WTC11 (cell line): Measurements from ENCODE around the gene CDRT4. TPM values are rescaled to one million over a fixed set of nuclear protein-coding genes. Genes with fewer than 3 reads are reported as not detected.
"Not testable (repeated sequence)": the region's sequence is repeated elsewhere in the genome, so short reads cannot be mapped to it uniquely, and the experiment has no call there.

Source experiments
- ATAC-seq: fragments of 200-7000 bp; cut with Tn5 transposase; 2 replicates; pipeline ENCODE4 v1.10.0; 2021; ENCODE audit warnings: mild to moderate bottlenecking, moderate library complexity
- CTCF ChIA-PET: fragments of 300-600 bp; sonication (Branson Sonifier 250); formaldehyde crosslinking; loops from one replicate; lab custom pipeline; 2021; ENCODE audit warnings: antibody characterized with exemption; lab: Charles Lee
- POLR2A ChIA-PET: fragments of 350-600 bp; sonication (Branson Sonifier 250); formaldehyde crosslinking; loops from one replicate; lab custom pipeline; 2021; ENCODE audit warnings: antibody characterized with exemption; lab: Charles Lee
- DNase-seq: peaks from one replicate; pipeline ENCODE4 v3.0.0; 2021; ENCODE audit warnings: low spot score
- H3K27ac Mint-ChIP-seq: 2 replicates; pipeline ENCODE4 v1.8.0; 2021; ENCODE audit warnings: mixed read lengths
- H3K27me3 Mint-ChIP-seq: 2 replicates; pipeline ENCODE4 v1.8.0; 2021; ENCODE audit warnings: low read depth, mild to moderate bottlenecking, moderate library complexity, mixed read lengths
- H3K36me3 Mint-ChIP-seq: 2 replicates; pipeline ENCODE4 v1.8.0; 2021; ENCODE audit warnings: mixed read lengths
- H3K4me1 Mint-ChIP-seq: 2 replicates; pipeline ENCODE4 v1.8.0; 2022; ENCODE audit warnings: mixed read lengths
- H3K4me3 Mint-ChIP-seq: 2 replicates; pipeline ENCODE4 v1.8.0; 2021; ENCODE audit warnings: mild to moderate bottlenecking, moderate library complexity, mixed read lengths
- H3K9me3 Mint-ChIP-seq: 2 replicates; pipeline ENCODE4 v1.8.0; 2021; ENCODE audit warnings: mixed read lengths
- AFF4 ChIP-seq: sonication (generic); formaldehyde crosslinking; IDR thresholded peaks from 2 replicates; pipeline ENCODE4 v1.8.1; 2023; ENCODE audit warnings: mild to moderate bottlenecking, missing genetic modification reagents, borderline replicate concordance
- AR ChIP-seq: fragments of 250-450 bp; sonication (Bioruptor Pico); IDR thresholded peaks from 2 replicates; pipeline ENCODE4 v1.9.0; 2021; ENCODE audit warnings: mild to moderate bottlenecking
- ATF2 ChIP-seq: sonication (generic); formaldehyde crosslinking; IDR thresholded peaks from 2 replicates; pipeline ENCODE4 v1.8.1; 2022; ENCODE audit warnings: low read depth, missing genetic modification reagents, borderline replicate concordance
- CDX4 ChIP-seq: fragments of 250-450 bp; sonication (Bioruptor Pico); IDR thresholded peaks from 2 replicates; pipeline ENCODE4 v1.9.0; 2021; ENCODE audit warnings: moderate library complexity, mild to moderate bottlenecking, inconsistent platforms, borderline replicate concordance
- ESRRA ChIP-seq: sonication (generic); formaldehyde crosslinking; IDR thresholded peaks from 2 replicates; pipeline ENCODE4 v1.8.1; 2022; ENCODE audit warnings: mild to moderate bottlenecking, missing genetic modification reagents, borderline replicate concordance
- FOXP1 ChIP-seq: sonication (generic); formaldehyde crosslinking; IDR thresholded peaks from 2 replicates; pipeline ENCODE4 v1.8.0; 2022; ENCODE audit warnings: missing genetic modification reagents, mild to moderate bottlenecking, moderate library complexity, borderline replicate concordance
- JUN ChIP-seq: sonication (generic); formaldehyde crosslinking; IDR thresholded peaks from 2 replicates; pipeline ENCODE4 v1.8.0; 2023; ENCODE audit warnings: mild to moderate bottlenecking, missing genetic modification reagents
- NR1H2 ChIP-seq: sonication (generic); formaldehyde crosslinking; IDR thresholded peaks from 2 replicates; pipeline ENCODE4 v1.9.0; 2021; ENCODE audit warnings: mild to moderate bottlenecking, moderate library complexity, missing genetic modification reagents
- RELA ChIP-seq: sonication (generic); formaldehyde crosslinking; IDR thresholded peaks from 2 replicates; pipeline ENCODE4 v1.8.1; 2022; ENCODE audit warnings: missing genetic modification reagents, mild to moderate bottlenecking, borderline replicate concordance
- SMAD3 ChIP-seq: sonication (generic); formaldehyde crosslinking; IDR thresholded peaks from 2 replicates; pipeline ENCODE4 v1.8.0; 2022; ENCODE audit warnings: missing genetic modification reagents, mild to moderate bottlenecking, borderline replicate concordance
- TP53 ChIP-seq: sonication (generic); formaldehyde crosslinking; IDR thresholded peaks from 2 replicates; pipeline ENCODE4 v1.8.1; 2023; ENCODE audit warnings: mild to moderate bottlenecking, missing genetic modification reagents
- USF2 ChIP-seq: sonication (generic); formaldehyde crosslinking; IDR thresholded peaks from 2 replicates; pipeline ENCODE4 v1.8.1; 2023; ENCODE audit warnings: mild to moderate bottlenecking, missing genetic modification reagents, moderate library complexity
- total RNA-seq: library from RNA; stranded (reverse); gene quantifications from 3 replicates; pipeline ENCODE4 v1.2.3, GENCODE V29; 2021

The CDRT4 gene
- total RNA-seq, 1 experiment from 2014 or later, result 4.9 TPM

- TF ChIP-seq ATF2 (CRISPR knock-in tag), result no peak
- TF ChIP-seq NR1H2 (CRISPR knock-in tag), result no peak
- H3K27me3 Mint-ChIP-seq, result no peaks in the 10 kb centered on the region
- H3K36me3 Mint-ChIP-seq, result peaks cover 39% of the 10 kb centered on the region
- H3K4me3 Mint-ChIP-seq, result no peak overlapping the region
- DNase-seq, result no peak
- ATAC-seq, result no peak
- ChIA-PET POLR2A (no interaction called here), CTCF (no interaction called here)
- H3K9me3 Mint-ChIP-seq, result peaks cover 4% of the 10 kb centered on the region
- no peak overlapping the region for H3K27ac Mint-ChIP-seq
- H3K4me1 Mint-ChIP-seq, result peaks cover under 1% of the 10 kb centered on the region; the same call in 1 of the 2 replicates
Observed at GRCh38 chr17:15508466-15508865, 41.0 kb upstream of the CDRT4 start.

- Mint-ChIP-seq H3K4me1 (peaks cover 6% of the 10 kb centered on the region), H3K36me3 (peaks cover 39% of the 10 kb centered on the region), H3K27me3 (no peaks in the 10 kb centered on the region), H3K27ac (no peak overlapping the region), H3K4me3 (no peak overlapping the region), H3K9me3 (peaks cover 4% of the 10 kb centered on the region)
- ATAC-seq (no peak), DNase-seq (no peak)
- POLR2A ChIA-PET, result no interaction called here
- CTCF ChIA-PET, result no interaction called here
- TF ChIP-seq CDX4 (CRISPR knock-in tag), result no peak
- TF ChIP-seq RELA, result no peak
- TF ChIP-seq ESRRA (CRISPR knock-in tag), result no peak
- TF ChIP-seq AR (CRISPR knock-in tag), result no peak
- no peak for TF ChIP-seq USF2
- TF ChIP-seq JUN, result no peak
- no peak for TF ChIP-seq AFF4
- no peak for TF ChIP-seq FOXP1 (CRISPR knock-in tag)
Observed at GRCh38 chr17:15507896-15508295, 40.5 kb upstream of the CDRT4 start.

GRCh38 chr17:15507001-15507400 lies 39.6 kb upstream of the CDRT4 start:
- Mint-ChIP-seq H3K36me3 (peaks cover 39% of the 10 kb centered on the region), H3K4me3 (no peak overlapping the region), H3K9me3 (peaks cover 4% of the 10 kb centered on the region), H3K27me3 (no peaks in the 10 kb centered on the region), H3K27ac (no peak overlapping the region), H3K4me1 (peaks cover 14% of the 10 kb centered on the region)
- no peak for DNase-seq
- TF ChIP-seq SMAD3, result no peak
- no peak for TF ChIP-seq TP53 (CRISPR knock-in tag)
- ChIA-PET POLR2A (no interaction called here), CTCF (no interaction called here)
- no peak for ATAC-seq

GRCh38 chr17:15505708-15506107 lies 38.3 kb upstream of the CDRT4 start:
- Mint-ChIP-seq H3K36me3 (peaks cover 39% of the 10 kb centered on the region), H3K4me1 (peaks cover 20% of the 10 kb centered on the region)
- POLR2A ChIA-PET, H3K4me3 Mint-ChIP-seq, CTCF ChIA-PET, DNase-seq, ATAC-seq, H3K27ac Mint-ChIP-seq, H3K27me3 Mint-ChIP-seq, H3K9me3 Mint-ChIP-seq: not testable (repeated sequence)
